ENCODE measurements around the gene FAM174C.

Gene FAM174C

DNA sequence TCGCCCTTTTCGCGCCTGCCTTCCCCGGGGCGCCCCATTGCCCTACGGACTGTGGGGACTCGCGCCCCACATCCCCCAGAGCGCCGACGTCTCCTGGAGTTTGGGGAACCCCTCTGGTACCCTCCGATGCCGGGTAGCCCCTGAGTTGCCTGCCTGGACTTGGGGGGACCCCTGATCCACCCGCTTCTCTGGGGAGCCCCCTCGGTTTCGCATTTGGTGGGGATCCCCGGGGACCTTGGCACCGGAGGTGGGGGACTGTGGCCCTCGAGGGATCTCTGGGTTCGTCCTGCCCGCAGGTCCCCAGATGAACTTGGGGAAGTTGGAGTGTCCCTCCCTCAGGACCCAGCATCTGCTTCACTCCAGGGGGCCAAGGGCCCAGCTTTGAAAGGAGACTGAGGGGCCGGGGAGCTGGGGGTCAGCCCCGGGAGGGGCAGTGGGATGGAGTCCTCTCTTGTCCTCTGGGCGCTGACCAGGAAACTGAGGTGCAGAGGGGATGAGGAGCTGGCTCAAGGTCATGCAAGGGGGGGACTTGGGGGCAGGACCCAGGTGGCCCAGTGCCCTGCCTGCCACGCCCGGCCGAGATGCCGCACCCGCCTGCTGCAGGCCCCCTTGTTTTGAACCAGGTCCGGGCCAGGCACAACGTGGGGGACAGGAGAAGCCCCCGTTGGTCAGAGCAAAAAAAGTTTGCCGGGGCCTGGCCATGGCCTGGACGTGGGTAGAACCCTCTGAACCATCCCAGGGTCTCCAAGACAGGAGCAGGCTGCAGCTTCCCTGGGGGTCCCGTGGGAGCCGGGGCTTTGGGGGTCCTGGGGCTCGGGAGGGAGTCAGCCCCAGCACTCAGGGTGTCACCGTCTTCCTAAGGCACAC is 11.4 kb downstream of the FAM174C start:
- no peak for DNase-seq (ENCODE audit: low spot score)

GRCh38 chr19:1287354-1288225 is 12.3 kb downstream of the FAM174C start:
- DNase-seq (ENCODE audit: low spot score), result peak; percentile 50

- DNase-seq (ENCODE audit: low spot score), result no peak
These were observed 12.9 kb downstream of the FAM174C start for GRCh38 chr19:1288226-1288612.

DNA sequence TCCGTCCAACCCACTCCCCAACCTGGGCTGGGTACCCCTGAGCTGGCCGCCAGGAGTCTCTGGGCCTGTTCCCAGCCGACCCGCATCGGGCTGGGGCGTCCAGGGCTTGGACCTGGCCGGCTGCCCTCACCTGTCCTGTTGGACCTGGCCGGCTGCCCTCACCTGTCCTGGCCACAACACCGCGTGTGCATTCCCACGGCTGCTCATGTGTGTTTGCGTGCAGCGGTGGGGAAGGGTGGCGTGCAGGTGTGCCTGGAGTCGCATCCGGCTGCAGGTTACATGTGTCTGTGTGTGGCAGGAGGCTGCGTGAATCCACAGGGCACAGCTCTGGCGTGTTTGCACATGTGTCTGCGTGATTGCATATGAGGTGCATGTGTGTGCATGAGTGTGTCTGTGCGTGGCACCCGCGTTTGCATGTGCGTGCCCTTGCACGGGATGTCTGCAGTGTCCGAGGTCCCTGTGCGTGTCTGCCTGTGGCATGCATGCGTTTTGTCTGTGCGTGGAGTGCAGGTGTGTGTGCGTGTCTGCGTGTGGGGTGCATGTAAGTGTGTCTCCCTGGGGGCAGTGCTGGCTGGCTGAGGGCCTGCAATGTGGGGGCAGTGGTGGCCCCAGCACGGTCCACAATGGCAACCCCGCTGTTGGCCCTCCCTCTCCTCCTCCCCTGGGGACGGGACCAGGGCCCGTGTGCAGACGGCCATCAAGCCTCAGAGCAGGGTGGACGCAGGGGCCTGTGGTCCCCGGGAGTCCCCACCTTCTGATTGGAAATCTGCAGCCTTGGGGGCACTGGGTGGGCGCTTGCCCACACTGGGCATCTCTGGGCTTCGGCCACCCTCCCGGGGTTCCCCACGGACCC is 13.7 kb downstream of the FAM174C start:
- DNase-seq (ENCODE audit: low spot score), result no peak

DNA sequence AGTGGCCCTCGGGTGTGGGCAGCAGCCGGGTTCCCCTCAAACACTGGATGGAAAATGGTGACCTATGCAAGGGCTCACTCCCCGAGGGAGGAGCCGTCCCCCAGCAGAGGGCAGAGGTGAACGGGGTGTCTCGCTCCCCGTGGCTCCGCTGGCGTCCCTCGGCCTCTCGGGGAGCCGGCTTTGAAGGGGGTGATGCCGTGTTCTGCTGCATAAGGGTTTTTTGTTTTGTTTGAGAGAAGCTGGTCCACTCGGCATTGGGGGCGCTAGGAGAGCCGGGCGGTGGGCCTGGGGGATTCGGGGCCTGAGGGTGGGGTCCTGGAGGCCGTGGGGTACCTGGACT is 14.3 kb downstream of the FAM174C start:
- DNase-seq (ENCODE audit: low spot score), result no peak

- no peak for DNase-seq (ENCODE audit: low spot score)
These were observed 14.9 kb downstream of the FAM174C start for GRCh38 chr19:1290196-1290702.

GRCh38 chr19:1290703-1291651 is 15.6 kb downstream of the FAM174C start:
- no peak for DNase-seq (ENCODE audit: low spot score)

- no peak for DNase-seq (ENCODE audit: low spot score)
These were observed 16.6 kb downstream of the FAM174C start for GRCh38 chr19:1291761-1292418.

- no peak for DNase-seq (ENCODE audit: low spot score)
These were observed 17.3 kb downstream of the FAM174C start for GRCh38 chr19:1292419-1293151.

- DNase-seq (ENCODE audit: low spot score), result no peak
These were observed 18.7 kb downstream of the FAM174C start for GRCh38 chr19:1293782-1294604.

- no peak for DNase-seq (ENCODE audit: low spot score)
These were observed 19.4 kb downstream of the FAM174C start for GRCh38 chr19:1294688-1295087.

DNA sequence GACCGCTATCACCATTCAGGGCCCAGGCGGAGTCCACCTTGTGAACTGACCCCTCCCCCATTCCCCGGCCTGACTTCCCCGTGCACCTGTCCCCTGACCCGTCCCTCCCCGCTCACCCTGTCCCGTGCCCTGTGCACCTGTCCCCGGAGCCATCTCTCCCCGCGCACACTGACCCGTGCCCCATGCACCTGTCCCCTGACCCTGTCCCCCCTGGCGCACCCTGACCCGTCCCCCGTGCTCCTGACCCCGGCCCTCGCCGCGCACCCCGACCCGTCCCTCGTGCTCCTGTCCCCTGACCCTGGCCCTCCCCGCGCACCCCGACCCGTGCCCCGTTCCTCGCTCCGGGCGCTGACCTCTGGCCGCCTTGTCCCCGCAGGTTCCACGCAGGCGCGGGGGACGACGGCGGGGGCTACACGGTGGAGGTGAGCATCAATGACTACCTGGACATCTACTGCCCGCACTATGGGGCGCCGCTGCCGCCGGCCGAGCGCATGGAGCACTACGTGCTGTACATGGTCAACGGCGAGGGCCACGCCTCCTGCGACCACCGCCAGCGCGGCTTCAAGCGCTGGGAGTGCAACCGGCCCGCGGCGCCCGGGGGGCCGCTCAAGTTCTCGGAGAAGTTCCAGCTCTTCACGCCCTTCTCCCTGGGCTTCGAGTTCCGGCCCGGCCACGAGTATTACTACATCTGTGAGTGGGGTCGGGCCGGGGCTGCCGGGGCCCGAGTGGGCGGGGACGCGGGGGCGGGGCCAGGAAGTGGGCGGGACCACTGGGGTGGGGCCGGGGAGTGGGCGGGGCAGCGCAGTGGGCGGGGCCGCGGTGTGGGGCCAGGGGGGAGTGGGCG is 20.1 kb downstream of the FAM174C start:
- peak; percentile 73 for DNase-seq (ENCODE audit: low spot score)

DNA sequence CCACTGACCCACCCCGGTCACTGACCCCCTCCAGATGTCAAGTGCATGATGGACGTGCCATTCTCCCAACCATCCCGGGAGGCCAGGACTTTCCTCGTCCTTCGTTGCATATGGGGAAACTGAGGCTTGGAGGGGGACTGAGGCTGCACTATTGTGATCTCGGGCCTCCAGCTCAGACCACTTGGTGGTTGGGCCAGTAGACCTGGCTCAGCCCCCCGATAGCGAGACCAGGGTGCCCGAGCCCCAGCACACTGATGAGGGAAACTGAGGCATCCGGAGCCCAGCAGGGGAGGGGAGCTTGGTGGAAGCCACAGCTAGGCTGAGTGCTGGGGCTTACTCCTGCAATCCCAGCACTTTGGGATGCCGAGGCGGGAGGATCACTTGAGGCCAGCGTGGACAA is 20.7 kb downstream of the FAM174C start:
- no peak for DNase-seq (ENCODE audit: low spot score)

GRCh38 chr19:1296575-1297271 is 21.4 kb downstream of the FAM174C start:
- no peak for DNase-seq (ENCODE audit: low spot score)

DNA sequence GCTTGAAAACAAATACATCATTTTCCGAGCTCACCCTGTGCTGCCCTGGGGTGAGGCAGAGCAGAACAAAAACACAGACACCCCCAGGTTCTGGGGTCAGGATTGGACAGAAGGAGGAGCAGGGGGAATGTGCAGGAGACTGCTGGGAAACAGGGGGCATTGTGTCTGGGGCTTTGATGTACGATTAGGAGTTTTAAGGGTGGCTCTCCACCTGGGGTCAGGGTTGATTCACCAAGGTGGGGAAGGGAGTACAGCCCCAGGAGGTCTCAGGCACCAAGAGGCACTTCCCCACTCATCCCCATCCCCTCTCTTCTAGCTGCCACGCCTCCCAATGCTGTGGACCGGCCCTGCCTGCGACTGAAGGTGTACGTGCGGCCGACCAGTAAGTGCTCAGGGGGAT is 22.9 kb downstream of the FAM174C start:
- no peak for DNase-seq (ENCODE audit: low spot score)

- no peak for DNase-seq (ENCODE audit: low spot score)
These were observed 24.5 kb downstream of the FAM174C start for GRCh38 chr19:1299801-1300200.

All from AG08395 (cell line).